BE2C (cell line): ENCODE data around the gene LHX1. TPM values are rescaled to one million over a fixed set of nuclear protein-coding genes. Genes with fewer than 3 reads are reported as not detected.

Source experiments
- DNase-seq: peaks from one replicate; pipeline ENCODE4 v3.0.0-alpha.2; 2020
- H3K27me3 ChIP-seq: fragments of 250-450 bp; sonication (Bioruptor Pico); 2 replicates; pipeline ENCODE4 v1.5.1; 2020; ENCODE audit warnings: mild to moderate bottlenecking
- H3K36me3 ChIP-seq: fragments of 250-450 bp; sonication (Bioruptor Pico); 2 replicates; pipeline ENCODE4 v1.5.1; 2020; ENCODE audit warnings: mild to moderate bottlenecking
- H3K4me1 ChIP-seq: fragments of 250-450 bp; sonication (Bioruptor Pico); 2 replicates; pipeline ENCODE4 v1.5.1; 2020
- H3K4me3 ChIP-seq: 2 replicates; pipeline ENCODE4 v1.5.1; 2011; ENCODE audit warnings: low read depth, low read length
- H3K9me3 ChIP-seq: fragments of 250-450 bp; sonication (Bioruptor Pico); 2 replicates; pipeline ENCODE4 v1.5.1; 2020
- polyA plus RNA-seq: library from polyadenylated mRNA; unstranded; fragments of >200 nt; gene quantifications from one replicate; pipeline ENCODE4 v1.2.1, GENCODE V29; 2012; ENCODE audit warnings: low read depth, missing spikeins; ENCODE audit not compliant: insufficient read length, insufficient read depth
- TF ChIP-seq, protein P1 (sequence below): IDR thresholded peaks from 2 replicates; pipeline ENCODE4 v1.5.1; 2012; ENCODE audit warnings: mild to moderate bottlenecking, low read depth, low read length

The LHX1 gene
- polyA plus RNA-seq, result not detected

DNA sequence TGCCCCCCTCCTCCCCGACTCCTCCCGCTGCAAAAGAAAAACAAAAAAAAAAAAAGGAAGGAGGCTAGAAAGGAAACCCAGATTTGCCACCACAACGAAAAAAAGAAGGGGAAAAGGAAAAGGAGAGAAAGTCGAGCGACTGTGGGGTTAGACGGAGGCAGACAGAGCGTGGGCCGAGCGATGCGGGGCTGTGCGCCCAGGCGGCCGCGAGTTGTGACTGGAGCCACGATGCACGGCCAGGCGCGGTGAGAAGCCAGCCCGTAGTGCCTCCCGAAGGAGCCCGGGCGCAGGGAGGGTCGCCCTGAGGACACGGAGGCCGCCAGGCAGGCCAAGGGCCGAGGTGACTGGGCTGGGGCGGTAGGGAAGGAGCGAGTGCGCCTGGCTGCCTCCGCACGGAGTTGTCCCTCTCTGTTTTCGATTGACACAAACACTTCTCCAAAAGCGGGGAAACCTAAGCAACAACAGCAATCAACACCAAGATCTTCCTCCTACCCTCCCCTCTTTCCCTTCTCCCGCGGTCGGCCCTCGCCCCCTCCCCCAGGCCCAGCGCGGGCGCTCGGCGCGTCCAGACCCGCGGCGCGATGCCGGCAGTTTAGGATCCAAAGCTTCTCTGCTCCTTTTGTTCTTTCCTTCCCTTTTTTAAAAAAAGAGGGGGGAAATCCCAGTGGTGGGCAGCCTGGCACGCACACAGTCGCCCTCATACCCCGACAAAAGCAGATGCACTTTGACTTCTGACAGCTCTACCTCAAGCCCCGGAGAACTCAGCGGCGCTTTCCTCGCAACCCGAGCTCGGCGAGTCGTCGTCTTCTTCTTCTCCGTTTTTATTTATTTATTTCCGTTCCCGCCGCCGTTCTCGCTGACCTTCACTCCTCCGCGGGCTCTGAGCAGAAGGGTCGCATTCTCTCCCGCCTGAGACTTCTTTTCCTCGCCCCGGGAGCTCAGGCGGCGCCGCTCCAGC, at the start of gene LHX1:
TSS of gene LHX1 (plus strand) at position 475 of the 958 bp plus-strand sequence. CDS start 723 bp downstream, outside the sequence.
- Histone ChIP-seq H3K4me1 (peaks cover 21% of the 10 kb centered on the region), H3K4me3 (peak within 1 kb of the TSS; percentile 47), H3K27me3 (peaks cover 97% of the 10 kb centered on the region), H3K9me3 (no peaks in the 10 kb centered on the region), H3K36me3 (no peaks in the 10 kb centered on the region)
- DNase-seq, result no peak
- TF ChIP-seq, protein P1, sequence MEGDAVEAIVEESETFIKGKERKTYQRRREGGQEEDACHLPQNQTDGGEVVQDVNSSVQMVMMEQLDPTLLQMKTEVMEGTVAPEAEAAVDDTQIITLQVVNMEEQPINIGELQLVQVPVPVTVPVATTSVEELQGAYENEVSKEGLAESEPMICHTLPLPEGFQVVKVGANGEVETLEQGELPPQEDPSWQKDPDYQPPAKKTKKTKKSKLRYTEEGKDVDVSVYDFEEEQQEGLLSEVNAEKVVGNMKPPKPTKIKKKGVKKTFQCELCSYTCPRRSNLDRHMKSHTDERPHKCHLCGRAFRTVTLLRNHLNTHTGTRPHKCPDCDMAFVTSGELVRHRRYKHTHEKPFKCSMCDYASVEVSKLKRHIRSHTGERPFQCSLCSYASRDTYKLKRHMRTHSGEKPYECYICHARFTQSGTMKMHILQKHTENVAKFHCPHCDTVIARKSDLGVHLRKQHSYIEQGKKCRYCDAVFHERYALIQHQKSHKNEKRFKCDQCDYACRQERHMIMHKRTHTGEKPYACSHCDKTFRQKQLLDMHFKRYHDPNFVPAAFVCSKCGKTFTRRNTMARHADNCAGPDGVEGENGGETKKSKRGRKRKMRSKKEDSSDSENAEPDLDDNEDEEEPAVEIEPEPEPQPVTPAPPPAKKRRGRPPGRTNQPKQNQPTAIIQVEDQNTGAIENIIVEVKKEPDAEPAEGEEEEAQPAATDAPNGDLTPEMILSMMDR, result no peak

DNA sequence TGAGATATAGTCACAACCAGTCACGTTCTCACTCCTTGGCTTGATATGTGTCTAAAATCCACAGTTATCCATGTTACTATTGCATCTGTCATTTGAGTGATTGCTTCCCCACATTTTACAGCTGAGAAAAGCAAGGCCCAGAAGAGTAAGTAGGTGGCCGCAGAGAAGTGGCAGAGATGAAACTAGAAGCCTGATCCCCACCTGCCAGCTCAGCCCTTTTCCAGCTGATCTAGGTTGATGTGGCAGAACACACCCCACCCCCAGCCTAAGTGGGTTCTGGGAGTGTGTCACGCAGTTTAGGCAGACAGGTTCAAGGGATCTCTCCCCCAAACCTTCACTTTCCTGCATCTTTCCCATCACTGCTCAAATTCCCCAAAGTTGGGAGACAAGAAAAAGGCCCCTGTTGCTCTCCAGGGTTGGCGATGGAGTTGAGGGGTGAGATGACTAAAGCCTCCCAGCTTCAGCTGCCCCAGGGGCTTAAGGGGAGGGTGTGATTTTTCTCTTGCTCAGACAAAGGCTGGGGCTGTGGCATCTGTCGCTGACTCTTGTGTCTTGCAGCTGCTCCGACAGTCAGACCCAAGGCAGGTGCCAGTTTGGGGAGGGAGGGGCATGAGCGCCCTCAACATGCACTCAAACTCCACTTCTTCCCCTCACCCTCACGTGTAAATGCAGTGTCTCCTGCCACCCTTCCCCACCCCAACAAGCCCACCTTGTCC, 48.9 kb upstream of the LHX1 start:
- Histone ChIP-seq H3K4me3 (no peak overlapping the region), H3K4me1 (peaks cover 7% of the 10 kb centered on the region), H3K9me3 (no peaks in the 10 kb centered on the region), H3K27me3 (no peaks in the 10 kb centered on the region), H3K36me3 (no peaks in the 10 kb centered on the region)
- no peak for DNase-seq
- TF ChIP-seq, protein P1, result no peak

DNA sequence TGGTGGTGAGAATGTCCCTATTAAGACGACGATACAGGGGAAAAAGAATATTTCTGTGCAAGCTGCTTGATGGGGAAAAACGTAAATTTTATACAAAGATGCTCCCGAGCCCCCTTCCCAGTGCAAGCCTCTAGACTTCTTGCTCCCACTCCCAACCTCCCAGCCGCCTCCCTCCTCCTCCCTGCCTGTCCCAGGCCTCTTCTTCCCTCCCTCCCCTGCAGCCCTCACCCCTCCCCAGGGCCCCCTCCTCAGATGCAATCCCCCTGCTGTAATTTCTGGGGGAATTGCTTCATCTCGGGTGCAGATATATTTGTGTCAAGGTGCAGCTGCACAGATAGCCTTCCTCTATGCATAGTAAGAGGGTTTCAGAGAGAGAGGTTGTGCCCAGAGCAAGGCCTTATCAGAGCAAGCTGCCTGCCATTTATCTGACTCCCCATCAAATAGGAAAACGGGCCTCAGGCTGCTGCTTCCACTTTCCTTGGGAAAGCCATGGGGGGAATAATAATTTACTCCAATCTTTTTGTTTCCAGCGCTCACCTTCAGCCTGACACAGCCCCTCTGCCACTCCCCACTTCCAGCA, 47.4 kb upstream of the LHX1 start:
- Histone ChIP-seq H3K4me3 (no peak overlapping the region), H3K36me3 (no peaks in the 10 kb centered on the region), H3K27me3 (no peaks in the 10 kb centered on the region), H3K9me3 (no peaks in the 10 kb centered on the region), H3K4me1 (peaks cover 7% of the 10 kb centered on the region)
- TF ChIP-seq, protein P1, result no peak
- DNase-seq, result no peak

DNA sequence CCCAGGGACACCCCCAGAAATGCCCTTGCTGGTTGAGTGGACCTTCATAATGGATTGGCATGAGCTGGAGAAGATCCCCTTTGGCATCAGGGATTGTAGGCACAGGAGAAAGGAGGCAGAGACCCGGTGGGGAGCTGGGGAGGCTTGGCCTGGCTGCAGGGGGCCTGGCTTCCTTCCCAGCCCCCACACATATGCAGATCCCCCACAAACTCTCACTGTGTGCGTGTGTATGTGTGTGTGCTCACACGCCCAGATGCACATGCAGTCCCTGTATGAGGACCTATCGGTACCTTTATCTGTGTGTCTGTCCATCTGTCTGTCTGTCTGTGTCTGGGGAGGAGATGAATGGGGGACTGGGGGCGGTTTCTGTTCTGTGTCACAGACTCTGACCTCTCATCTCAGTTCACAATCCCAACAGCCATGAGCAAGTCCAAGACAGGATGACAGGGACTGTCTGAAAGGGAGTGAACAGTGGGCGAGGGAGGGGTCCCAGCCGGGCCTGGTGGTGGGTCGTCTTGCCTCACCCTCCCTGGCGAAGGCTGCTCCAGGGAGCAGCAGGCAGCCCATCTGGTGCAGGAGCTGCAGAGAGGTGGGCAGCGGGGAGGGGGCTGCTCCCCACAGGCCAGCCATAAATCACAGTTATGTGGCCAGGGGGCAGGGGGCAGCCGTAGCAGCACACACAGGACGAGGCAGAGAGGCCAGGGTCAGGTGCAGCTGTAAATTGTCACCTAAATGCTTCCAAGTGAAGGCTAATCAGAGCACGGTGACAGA, 46.7 kb upstream of the LHX1 start:
- no peaks in the 10 kb centered on the region for H3K9me3 ChIP-seq
- no peaks in the 10 kb centered on the region for H3K27me3 ChIP-seq
- H3K36me3 ChIP-seq, result no peaks in the 10 kb centered on the region
- H3K4me3 ChIP-seq, result no peak overlapping the region
- TF ChIP-seq, protein P1, result no peak
- DNase-seq, result no peak
- H3K4me1 ChIP-seq, result peaks cover 7% of the 10 kb centered on the region

DNA sequence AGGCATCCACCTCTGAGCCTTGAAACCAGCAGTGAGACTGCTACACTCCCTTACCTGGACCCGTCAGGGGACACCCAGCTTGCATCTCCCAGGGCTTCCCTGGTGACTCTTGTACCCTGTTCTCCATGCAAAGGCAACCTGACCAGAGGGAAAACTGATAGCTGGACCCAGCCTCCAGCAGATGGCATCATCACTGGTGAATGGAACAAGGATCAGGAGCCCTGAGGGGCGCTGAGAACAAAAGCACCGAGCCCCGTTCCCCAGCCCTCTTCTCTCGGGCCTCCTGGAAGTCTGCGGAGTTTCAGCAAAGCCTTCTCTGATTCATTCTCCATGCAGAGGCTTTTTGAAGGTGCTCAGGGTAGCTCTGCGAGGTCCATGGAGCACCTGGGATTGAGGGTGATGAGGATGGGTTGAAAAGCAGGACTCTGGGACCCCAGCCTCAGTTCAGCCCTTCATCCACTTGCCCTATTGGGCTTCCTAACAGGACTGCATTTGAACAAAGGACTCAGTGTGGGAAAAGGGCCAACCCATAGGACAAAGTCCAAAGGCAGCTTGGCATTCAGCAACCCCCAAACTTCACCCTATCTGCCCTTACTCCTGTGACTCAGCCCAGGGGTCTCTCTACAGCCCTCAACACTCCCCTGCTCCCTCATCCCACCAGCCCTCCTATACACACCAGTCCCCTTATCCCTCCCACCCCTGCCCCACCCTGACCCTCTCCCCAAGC, 45.0 kb upstream of the LHX1 start:
- Histone ChIP-seq H3K36me3 (no peaks in the 10 kb centered on the region), H3K4me3 (no peak overlapping the region)

More for the DNA sequence above, 45.0 kb upstream of the LHX1 start:
- TF ChIP-seq, protein P1, result no peak
- no peak for DNase-seq
- peaks cover 7% of the 10 kb centered on the region for H3K4me1 ChIP-seq
- no peaks in the 10 kb centered on the region for H3K9me3 ChIP-seq
- no peaks in the 10 kb centered on the region for H3K27me3 ChIP-seq
